Epithelial cell of proximal tubule (primary cell): ENCODE results near the gene QRFP. TPM values are rescaled to one million over a fixed set of nuclear protein-coding genes. Genes with fewer than 3 reads are reported as not detected.

Experiments
- DNase-seq: peaks from one replicate; pipeline ENCODE4 v3.0.0-alpha.2; 2011; ENCODE audit warnings: low read depth
- H3K4me3 ChIP-seq: 2 replicates; pipeline ENCODE4 v1.5.1; 2011; ENCODE audit warnings: low read depth, mild to moderate bottlenecking, low read length
- total RNA-seq: library from RNA; depleted of rRNA; stranded (reverse); fragments of >200 nt; gene quantifications from 2 replicates; pipeline ENCODE4 v1.2.3, GENCODE V29; 2015
- TF ChIP-seq, protein P1 (sequence below): conservative IDR thresholded peaks from 2 replicates; pipeline ENCODE4 v1.5.1; 2012; ENCODE audit warnings: low read depth, mild to moderate bottlenecking, low read length

The QRFP gene
- total RNA-seq, 1 donor from 2014 or later, result not detected

- DNase-seq, result no peak
- no peak overlapping the region for H3K4me3 ChIP-seq
- TF ChIP-seq, protein P1, sequence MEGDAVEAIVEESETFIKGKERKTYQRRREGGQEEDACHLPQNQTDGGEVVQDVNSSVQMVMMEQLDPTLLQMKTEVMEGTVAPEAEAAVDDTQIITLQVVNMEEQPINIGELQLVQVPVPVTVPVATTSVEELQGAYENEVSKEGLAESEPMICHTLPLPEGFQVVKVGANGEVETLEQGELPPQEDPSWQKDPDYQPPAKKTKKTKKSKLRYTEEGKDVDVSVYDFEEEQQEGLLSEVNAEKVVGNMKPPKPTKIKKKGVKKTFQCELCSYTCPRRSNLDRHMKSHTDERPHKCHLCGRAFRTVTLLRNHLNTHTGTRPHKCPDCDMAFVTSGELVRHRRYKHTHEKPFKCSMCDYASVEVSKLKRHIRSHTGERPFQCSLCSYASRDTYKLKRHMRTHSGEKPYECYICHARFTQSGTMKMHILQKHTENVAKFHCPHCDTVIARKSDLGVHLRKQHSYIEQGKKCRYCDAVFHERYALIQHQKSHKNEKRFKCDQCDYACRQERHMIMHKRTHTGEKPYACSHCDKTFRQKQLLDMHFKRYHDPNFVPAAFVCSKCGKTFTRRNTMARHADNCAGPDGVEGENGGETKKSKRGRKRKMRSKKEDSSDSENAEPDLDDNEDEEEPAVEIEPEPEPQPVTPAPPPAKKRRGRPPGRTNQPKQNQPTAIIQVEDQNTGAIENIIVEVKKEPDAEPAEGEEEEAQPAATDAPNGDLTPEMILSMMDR, result no peak
Measured at GRCh38 chr9:130890124-130890523, 6.5 kb downstream of the QRFP start.

- DNase-seq, result no peak
- TF ChIP-seq, protein P1, result no peak
- H3K4me3 ChIP-seq, result no peak overlapping the region
Measured at GRCh38 chr9:130888146-130888885, 8.3 kb downstream of the QRFP start.

- H3K4me3 ChIP-seq, result no peak overlapping the region
- DNase-seq, result no peak
- TF ChIP-seq, protein P1, result no peak
Measured at GRCh38 chr9:130887494-130888144, 9.0 kb downstream of the QRFP start.

- TF ChIP-seq, protein P1, result no peak
Measured at GRCh38 chr9:130886981-130887380, 9.6 kb downstream of the QRFP start.

GRCh38 chr9:130885484-130886375, 10.9 kb downstream of the QRFP start:
- TF ChIP-seq, protein P1, result no peak
- no peak overlapping the region for H3K4me3 ChIP-seq
- DNase-seq, result no peak

More at GRCh38 chr9:130886981-130887380, 9.6 kb downstream of the QRFP start:
- no peak overlapping the region for H3K4me3 ChIP-seq
- no peak for DNase-seq

DNA sequence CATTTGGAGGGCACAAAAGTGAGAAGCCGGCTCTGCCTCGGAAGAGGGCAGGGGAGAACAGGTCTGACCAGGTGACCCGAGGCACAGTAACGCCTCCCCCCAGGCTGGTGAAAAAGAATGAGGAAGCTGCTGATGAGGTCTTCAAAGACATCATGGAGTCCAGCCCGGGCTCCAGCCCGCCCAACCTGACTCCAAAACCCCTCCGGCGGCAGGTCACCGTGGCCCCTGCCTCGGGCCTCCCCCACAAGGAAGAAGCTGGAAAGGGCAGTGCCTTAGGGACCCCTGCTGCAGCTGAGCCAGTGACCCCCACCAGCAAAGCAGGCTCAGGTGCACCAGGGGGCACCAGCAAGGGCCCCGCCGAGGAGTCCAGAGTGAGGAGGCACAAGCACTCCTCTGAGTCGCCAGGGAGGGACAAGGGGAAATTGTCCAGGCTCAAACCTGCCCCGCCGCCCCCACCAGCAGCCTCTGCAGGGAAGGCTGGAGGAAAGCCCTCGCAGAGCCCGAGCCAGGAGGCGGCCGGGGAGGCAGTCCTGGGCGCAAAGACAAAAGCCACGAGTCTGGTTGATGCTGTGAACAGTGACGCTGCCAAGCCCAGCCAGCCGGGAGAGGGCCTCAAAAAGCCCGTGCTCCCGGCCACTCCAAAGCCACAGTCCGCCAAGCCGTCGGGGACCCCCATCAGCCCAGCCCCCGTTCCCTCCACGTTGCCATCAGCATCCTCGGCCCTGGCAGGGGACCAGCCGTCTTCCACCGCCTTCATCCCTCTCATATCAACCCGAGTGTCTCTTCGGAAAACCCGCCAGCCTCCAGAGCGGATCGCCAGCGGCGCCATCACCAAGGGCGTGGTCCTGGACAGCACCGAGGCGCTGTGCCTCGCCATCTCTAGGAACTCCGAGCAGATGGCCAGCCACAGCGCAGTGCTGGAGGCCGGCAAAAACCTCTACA, 11.8 kb downstream of the QRFP start:
- TF ChIP-seq, protein P1, result no peak

More for the DNA sequence above, 11.8 kb downstream of the QRFP start:
- DNase-seq, result no peak
- no peak overlapping the region for H3K4me3 ChIP-seq
